Nephron progenitor cell (in vitro differentiated cells): Measurements from ENCODE around the gene SLC29A1.

Experiments used
- DNase-seq: peaks from one replicate; pipeline ENCODE4 v3.0.0; 2021
- H3K27ac Mint-ChIP-seq: 2 replicates; pipeline ENCODE4 v1.8.0; 2021; ENCODE audit warnings: mild to moderate bottlenecking, moderate library complexity, mixed read lengths
- H3K27me3 Mint-ChIP-seq: 2 replicates; pipeline ENCODE4 v1.8.0; 2021; ENCODE audit warnings: mild to moderate bottlenecking, low read depth, mixed read lengths; ENCODE audit not compliant: poor library complexity
- H3K36me3 Mint-ChIP-seq: 2 replicates; pipeline ENCODE4 v1.8.0; 2021; ENCODE audit warnings: low read depth, mixed read lengths
- H3K4me1 Mint-ChIP-seq: 2 replicates; pipeline ENCODE4 v1.8.0; 2021; ENCODE audit warnings: mixed read lengths
- H3K4me3 Mint-ChIP-seq: 2 replicates; pipeline ENCODE4 v1.8.0; 2021; ENCODE audit warnings: mild to moderate bottlenecking, moderate library complexity, mixed read lengths
- H3K9me3 Mint-ChIP-seq: 2 replicates; pipeline ENCODE4 v1.8.0; 2021; ENCODE audit warnings: mild to moderate bottlenecking, moderate library complexity, mixed read lengths
- TF ChIP-seq, protein P1 (sequence below): fragments of 200-600 bp; sonication (generic); IDR thresholded peaks from 2 replicates; pipeline ENCODE4 v1.5.0; 2021; ENCODE audit warnings: antibody characterized with exemption

Gene SLC29A1

DNA sequence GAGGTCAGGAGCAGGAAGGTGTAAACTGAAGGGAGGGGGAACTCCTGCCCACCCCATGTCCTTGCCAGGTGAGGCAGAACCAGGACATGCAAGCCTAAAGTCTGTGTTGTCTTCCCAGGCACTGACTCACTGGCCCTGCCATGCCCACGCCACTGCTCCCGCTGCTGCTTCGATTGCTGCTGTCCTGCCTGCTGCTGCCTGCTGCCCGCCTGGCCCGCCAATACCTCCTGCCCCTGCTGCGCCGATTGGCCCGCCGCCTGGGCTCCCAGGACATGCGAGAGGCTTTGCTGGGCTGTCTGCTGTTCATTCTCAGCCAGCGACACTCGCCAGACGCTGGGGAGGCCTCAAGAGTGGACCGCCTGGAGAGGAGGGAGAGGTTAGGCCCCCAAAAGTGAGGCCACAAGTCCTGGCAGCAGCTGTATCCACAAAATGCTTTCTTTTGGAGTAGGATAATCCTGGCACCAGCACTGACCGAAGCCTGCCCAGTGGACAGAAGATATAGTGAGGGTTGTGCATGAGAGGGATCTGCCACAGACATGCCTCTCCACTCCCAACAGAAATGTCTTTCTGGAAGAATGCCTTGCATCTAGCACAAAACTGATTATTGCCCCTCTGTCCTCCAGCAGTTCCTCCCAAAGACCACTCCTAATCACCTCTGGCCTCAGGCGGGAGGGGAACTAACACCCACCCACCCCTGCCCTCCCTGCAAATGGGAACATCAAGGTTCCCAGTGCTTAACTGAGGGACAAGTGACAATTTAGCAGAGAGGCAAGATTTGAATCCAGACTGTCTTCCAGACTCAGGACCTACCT lies 5.9 kb upstream of the SLC29A1 start:
- peaks cover 3% of the 10 kb centered on the region for H3K27me3 Mint-ChIP-seq
- no peaks in the 10 kb centered on the region for H3K9me3 Mint-ChIP-seq
- peak; percentile 26 for DNase-seq
- peaks cover 37% of the 10 kb centered on the region for H3K4me1 Mint-ChIP-seq
- no peaks in the 10 kb centered on the region for H3K36me3 Mint-ChIP-seq
- no peak overlapping the region for H3K4me3 Mint-ChIP-seq
- TF ChIP-seq, protein P1, sequence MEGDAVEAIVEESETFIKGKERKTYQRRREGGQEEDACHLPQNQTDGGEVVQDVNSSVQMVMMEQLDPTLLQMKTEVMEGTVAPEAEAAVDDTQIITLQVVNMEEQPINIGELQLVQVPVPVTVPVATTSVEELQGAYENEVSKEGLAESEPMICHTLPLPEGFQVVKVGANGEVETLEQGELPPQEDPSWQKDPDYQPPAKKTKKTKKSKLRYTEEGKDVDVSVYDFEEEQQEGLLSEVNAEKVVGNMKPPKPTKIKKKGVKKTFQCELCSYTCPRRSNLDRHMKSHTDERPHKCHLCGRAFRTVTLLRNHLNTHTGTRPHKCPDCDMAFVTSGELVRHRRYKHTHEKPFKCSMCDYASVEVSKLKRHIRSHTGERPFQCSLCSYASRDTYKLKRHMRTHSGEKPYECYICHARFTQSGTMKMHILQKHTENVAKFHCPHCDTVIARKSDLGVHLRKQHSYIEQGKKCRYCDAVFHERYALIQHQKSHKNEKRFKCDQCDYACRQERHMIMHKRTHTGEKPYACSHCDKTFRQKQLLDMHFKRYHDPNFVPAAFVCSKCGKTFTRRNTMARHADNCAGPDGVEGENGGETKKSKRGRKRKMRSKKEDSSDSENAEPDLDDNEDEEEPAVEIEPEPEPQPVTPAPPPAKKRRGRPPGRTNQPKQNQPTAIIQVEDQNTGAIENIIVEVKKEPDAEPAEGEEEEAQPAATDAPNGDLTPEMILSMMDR = no peak
- H3K27ac Mint-ChIP-seq = no peak overlapping the region

DNA sequence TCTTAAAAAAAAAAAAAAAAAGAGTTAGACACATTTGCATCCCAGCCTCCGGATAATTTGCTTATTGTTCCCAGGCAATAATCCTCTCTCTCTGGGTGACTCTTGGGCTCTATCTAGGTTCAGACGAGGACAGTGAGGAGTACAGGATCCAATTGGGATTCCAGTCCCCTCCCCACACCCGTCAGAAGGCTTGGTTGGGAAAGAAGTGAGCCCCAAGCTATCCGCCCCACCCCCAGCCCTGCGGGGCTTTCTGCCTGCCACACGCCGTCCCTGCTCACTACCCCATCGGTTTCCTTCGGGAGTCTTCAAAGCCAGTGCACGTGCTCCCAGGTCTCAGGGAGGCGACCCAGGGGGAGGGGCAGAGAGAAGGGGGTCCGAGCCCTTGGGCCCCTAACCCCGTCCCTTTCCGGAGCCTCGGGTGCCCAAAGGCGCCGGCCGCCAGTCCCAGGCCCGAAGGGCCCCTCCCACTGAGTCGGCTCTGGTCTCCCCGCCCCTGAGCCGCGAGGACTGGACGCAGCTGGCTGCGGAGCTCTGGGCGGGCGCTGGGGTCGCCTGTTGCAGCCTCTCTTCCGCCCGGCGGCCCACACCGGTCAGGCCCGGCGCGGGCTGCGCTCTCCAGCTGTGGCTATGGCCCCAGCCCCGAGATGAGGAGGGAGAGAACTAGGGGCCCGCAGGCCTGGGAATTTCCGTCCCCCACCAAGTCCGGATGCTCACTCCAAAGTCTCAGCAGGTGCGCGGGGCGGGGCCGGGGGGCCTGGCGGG lies 4.2 kb upstream of the SLC29A1 start:
- TF ChIP-seq, protein P1 = no peak
- Mint-ChIP-seq H3K36me3 (no peaks in the 10 kb centered on the region), H3K27me3 (peaks cover 3% of the 10 kb centered on the region), H3K9me3 (no peaks in the 10 kb centered on the region), H3K4me3 (peak overlapping the region; percentile 78), H3K4me1 (peaks cover 48% of the 10 kb centered on the region), H3K27ac (no peak overlapping the region)
- peak; percentile 86 for DNase-seq

DNA sequence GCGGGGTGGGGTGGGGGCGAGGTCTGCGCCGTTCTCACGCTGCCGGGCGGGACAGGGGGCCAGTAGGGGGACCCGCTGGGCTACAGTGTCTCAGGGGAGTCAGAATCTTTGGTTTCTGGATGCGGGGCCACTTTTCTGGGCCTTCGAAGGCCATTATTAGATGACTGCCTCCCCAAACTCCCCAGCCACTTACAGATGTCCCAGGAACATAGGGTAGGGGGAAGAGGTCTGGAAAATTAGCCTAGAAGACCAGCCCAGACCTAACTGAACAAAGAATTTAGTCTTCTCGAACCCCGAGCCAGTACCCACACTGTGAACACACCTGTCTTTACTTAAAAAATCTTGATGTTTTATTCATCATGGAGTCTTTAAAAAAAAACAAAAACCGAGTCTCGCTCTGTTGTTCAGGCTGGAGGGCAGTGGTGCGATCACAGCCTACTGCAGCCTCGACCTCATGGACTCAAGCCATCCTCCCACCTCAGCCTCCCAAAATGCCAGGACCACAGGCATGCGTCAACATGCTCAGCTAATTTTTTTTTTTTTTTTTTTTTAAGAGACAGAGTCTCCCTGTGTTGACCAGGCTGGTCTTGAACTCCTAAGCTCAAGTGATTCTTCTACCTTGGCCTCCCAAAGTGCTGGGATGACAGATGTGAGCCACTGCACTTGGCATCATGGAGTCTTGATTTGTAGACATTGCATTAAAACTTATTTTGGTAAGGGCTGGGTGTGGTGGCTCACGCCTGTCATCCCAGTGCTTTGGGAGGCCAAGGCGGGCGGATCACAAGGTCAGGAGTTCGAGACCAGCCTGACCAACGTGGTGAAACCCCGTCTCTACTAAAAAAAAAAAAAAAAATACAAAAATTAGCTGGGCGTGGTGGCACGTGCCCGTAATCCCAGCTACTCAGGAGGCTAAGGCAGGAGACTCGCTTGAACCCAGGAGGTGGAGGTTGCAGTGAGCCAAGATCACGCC lies 3.3 kb upstream of the SLC29A1 start:
- Mint-ChIP-seq H3K4me1 (peaks cover 56% of the 10 kb centered on the region), H3K27ac (no peak overlapping the region), H3K36me3 (no peaks in the 10 kb centered on the region), H3K27me3 (peaks cover 3% of the 10 kb centered on the region), H3K9me3 (no peaks in the 10 kb centered on the region), H3K4me3 (peak overlapping the region; percentile 61)
- DNase-seq = no peak
- TF ChIP-seq, protein P1 = no peak

DNA sequence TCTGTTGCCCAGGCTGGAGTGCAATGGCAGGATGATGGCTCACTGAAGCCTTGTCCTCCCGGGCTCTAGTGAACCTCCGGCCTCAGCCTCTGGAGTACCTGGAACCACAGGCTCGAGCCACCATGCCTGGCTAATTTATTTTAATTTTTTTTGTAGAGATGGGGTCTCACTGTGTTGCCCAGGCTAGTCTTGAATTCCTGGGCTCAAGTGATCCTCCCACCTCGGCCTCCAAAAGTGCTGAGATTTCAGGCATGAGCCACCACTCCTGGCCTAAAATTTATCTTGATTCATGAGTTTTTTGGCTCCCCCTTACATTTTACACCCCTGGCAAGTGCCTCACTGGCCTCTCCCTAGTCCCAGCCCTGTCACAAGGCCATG lies 2.5 kb upstream of the SLC29A1 start:
- Mint-ChIP-seq H3K27ac (no peak overlapping the region), H3K4me3 (peak overlapping the region; percentile 69), H3K4me1 (peaks cover 64% of the 10 kb centered on the region), H3K36me3 (no peaks in the 10 kb centered on the region), H3K27me3 (peaks cover 3% of the 10 kb centered on the region), H3K9me3 (no peaks in the 10 kb centered on the region)
- no peak for DNase-seq
- TF ChIP-seq, protein P1 = no peak

DNA sequence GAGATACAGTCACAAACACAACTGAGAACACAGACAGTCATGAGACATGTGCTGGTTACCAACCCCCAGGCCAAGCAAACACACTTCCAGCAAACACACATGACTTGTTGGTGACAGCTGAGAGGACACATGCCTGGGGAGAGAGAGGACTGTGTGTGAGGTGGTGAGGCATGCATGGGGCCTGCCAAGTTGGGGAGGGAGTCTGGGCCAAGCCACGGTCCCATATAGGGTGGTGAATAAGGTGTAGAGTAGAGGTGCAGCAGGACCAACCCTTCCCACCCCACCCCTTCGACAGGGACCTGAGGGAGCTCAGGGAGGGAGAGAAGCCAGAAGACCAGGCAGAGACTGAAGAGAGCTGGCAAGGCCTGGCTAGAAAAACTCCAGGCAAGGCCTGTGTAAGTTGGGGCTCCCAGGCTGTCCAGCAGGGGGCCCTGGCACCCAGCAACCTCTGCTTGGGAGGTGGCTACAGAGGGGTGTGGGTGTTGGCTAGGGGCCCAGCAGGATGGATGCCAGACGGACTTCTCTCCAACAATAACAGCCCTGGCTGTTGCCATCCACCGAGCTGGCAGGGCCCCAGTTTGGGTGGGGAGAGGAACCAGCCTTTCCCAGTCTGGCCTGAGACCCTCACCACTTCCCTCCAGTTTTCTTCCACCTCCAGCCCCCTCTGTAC lies 2.0 kb upstream of the SLC29A1 start:
- Mint-ChIP-seq H3K27ac (no peak overlapping the region), H3K4me3 (peak overlapping the region; percentile 69), H3K4me1 (peaks cover 67% of the 10 kb centered on the region), H3K9me3 (no peaks in the 10 kb centered on the region), H3K36me3 (no peaks in the 10 kb centered on the region), H3K27me3 (peaks cover 3% of the 10 kb centered on the region)
- DNase-seq = peak; percentile 70
- TF ChIP-seq, protein P1 = peak; percentile 67
